Smooth muscle cell (in vitro differentiated cells): ENCODE results near the gene DGKH. TPM values are rescaled to one million over a fixed set of nuclear protein-coding genes. Genes with fewer than 3 reads are reported as not detected.

Source experiments
- DNase-seq: peaks from one replicate; lab custom pipeline; 2025; ENCODE audit not compliant: unreplicated experiment; lab: John Stamatoyannopoulos, UW
- H2AFZ ChIP-seq: fragments of 200-600 bp; sonication (generic); 2 replicates; pipeline ENCODE4 v1.6.0; 2016; ENCODE audit warnings: antibody characterized with exemption, low read depth, mild to moderate bottlenecking
- H3F3A ChIP-seq: fragments of 200-600 bp; sonication (generic); 2 replicates; pipeline ENCODE4 v1.6.0; 2017; ENCODE audit warnings: antibody characterized with exemption, low read depth
- H3K27ac ChIP-seq: fragments of 200-600 bp; sonication (generic); 2 replicates; pipeline ENCODE4 v1.5.1; 2016; ENCODE audit warnings: low read depth, mild to moderate bottlenecking
- H3K27me3 ChIP-seq: fragments of 200-600 bp; sonication (generic); 2 replicates; pipeline ENCODE4 v1.6.1; 2016; ENCODE audit warnings: low read depth, mild to moderate bottlenecking
- H3K36me3 ChIP-seq: fragments of 200-600 bp; sonication (generic); 2 replicates; pipeline ENCODE4 v1.5.1; 2016; ENCODE audit warnings: low read depth
- H3K4me1 ChIP-seq: fragments of 200-600 bp; sonication (generic); 2 replicates; pipeline ENCODE4 v1.5.1; 2016; ENCODE audit warnings: low read depth
- H3K4me2 ChIP-seq: fragments of 200-600 bp; sonication (generic); 2 replicates; pipeline ENCODE4 v1.6.0; 2016; ENCODE audit warnings: mild to moderate bottlenecking
- H3K4me3 ChIP-seq: fragments of 200-600 bp; sonication (generic); 2 replicates; pipeline ENCODE4 v1.5.1; 2016; ENCODE audit warnings: mild to moderate bottlenecking
- H3K79me2 ChIP-seq: fragments of 200-600 bp; sonication (generic); 2 replicates; pipeline ENCODE4 v1.6.0; 2016; ENCODE audit warnings: low read depth, mild to moderate bottlenecking
- H3K9ac ChIP-seq: fragments of 200-600 bp; sonication (generic); 2 replicates; pipeline ENCODE4 v1.6.0; 2016; ENCODE audit warnings: low read depth
- H3K9me3 ChIP-seq: fragments of 200-600 bp; sonication (generic); replicated peaks from 2 replicates; pipeline ENCODE4 v1.5.1; 2016; ENCODE audit warnings: low read depth
- H4K20me1 ChIP-seq: fragments of 200-600 bp; sonication (generic); 2 replicates; pipeline ENCODE4 v1.6.0; 2016; ENCODE audit warnings: low read depth
- CTCF ChIP-seq: fragments of 200-600 bp; sonication (generic); IDR thresholded peaks from 2 replicates; pipeline ENCODE4 v1.5.1; 2017; ENCODE audit warnings: borderline replicate concordance, mild to moderate bottlenecking, antibody characterized with exemption; ENCODE audit not compliant: insufficient read depth, poor library complexity, severe bottlenecking
- WGBS: methylation state at CpG from one replicate; pipeline ENCODE4 v1.1.7; 2016; ENCODE audit warnings: low lambda C conversion rate; 5-methylcytosine and 5-hydroxymethylcytosine counted together
- polyA plus RNA-seq: library from polyadenylated mRNA; unstranded; fragments of >200 nt; fragmentation: Nextera tagmentation; extraction: Ambion mirVana; gene quantifications from 2 replicates; pipeline ENCODE4 v1.2.1, GENCODE V29; 2016
- total RNA-seq: library from RNA; depleted of rRNA; stranded (reverse); fragments of >200 nt; gene quantifications from 2 replicates; pipeline ENCODE4 v1.2.3, GENCODE V29; 2014

Gene DGKH
- total and polyA plus RNA-seq, 2 experiments from 2014 or later: 1.3 to 6.8 TPM

- Histone ChIP-seq H3K4me1 (peaks cover 3% of the 10 kb centered on the region), H3K27me3 (no peaks in the 10 kb centered on the region), H3K9me3 (no peaks in the 10 kb centered on the region), H3K9ac (no peak overlapping the region), H2AFZ (no peak overlapping the region), H3K36me3 (no peaks in the 10 kb centered on the region), H3K27ac (no peak overlapping the region), H3K4me2 (no peak overlapping the region), H3K4me3 (no peak overlapping the region), H3F3A (peaks cover 3% of the 10 kb centered on the region), H4K20me1 (peaks cover 3% of the 10 kb centered on the region), H3K79me2 (peaks cover 4% of the 10 kb centered on the region)
- no peak for DNase-seq
- no peak for TF ChIP-seq CTCF
- 90% methylated on average over 5 of the region's 5 CpGs for WGBS
These were observed 54.8 kb downstream of the DGKH start for GRCh38 chr13:42102961-42103865.

- H3K36me3 ChIP-seq: no peaks in the 10 kb centered on the region
- peaks cover 14% of the 10 kb centered on the region for H4K20me1 ChIP-seq
- H3K9me3 ChIP-seq: no peaks in the 10 kb centered on the region
- no peak overlapping the region for H3K4me2 ChIP-seq
- H3K4me1 ChIP-seq: no peaks in the 10 kb centered on the region
- DNase-seq: no peak
- H3K27me3 ChIP-seq: no peaks in the 10 kb centered on the region
- H3K79me2 ChIP-seq: peaks cover 4% of the 10 kb centered on the region
- no peak overlapping the region for H3K27ac ChIP-seq
- no peak overlapping the region for H3K4me3 ChIP-seq
- TF ChIP-seq CTCF: no peak
- no peak overlapping the region for H2AFZ ChIP-seq
- 95% methylated on average over 4 of the region's 4 CpGs for WGBS
- H3K9ac ChIP-seq: no peak overlapping the region
- H3F3A ChIP-seq: peaks cover 8% of the 10 kb centered on the region
These were observed 58.5 kb downstream of the DGKH start for GRCh38 chr13:42106998-42107397.

- no peaks in the 10 kb centered on the region for H3K4me1 ChIP-seq
- no peaks in the 10 kb centered on the region for H3K27me3 ChIP-seq
- 96% methylated on average over 5 of the region's 5 CpGs for WGBS
- H2AFZ ChIP-seq: no peak overlapping the region
- peaks cover 4% of the 10 kb centered on the region for H3K79me2 ChIP-seq
- H3K27ac ChIP-seq: no peak overlapping the region
- H3K36me3 ChIP-seq: no peaks in the 10 kb centered on the region
- H4K20me1 ChIP-seq: peaks cover 14% of the 10 kb centered on the region
- H3K9ac ChIP-seq: no peak overlapping the region
- H3K4me3 ChIP-seq: no peak overlapping the region
- H3K9me3 ChIP-seq: no peaks in the 10 kb centered on the region
- no peak for TF ChIP-seq CTCF
- H3K4me2 ChIP-seq: no peak overlapping the region
- peaks cover 8% of the 10 kb centered on the region for H3F3A ChIP-seq
- no peak for DNase-seq
These were observed 59.0 kb downstream of the DGKH start for GRCh38 chr13:42107421-42107820.
